Duodenal mucosa (tissue), 2 donors: ENCODE measurements around the gene ZNF628.

ENCODE experiments used
- H3K27ac ChIP-seq: one replicate; pipeline ENCODE4 v1.7.0; 2013; ENCODE audit warnings: low read depth, low read length
- H3K27me3 ChIP-seq, 2 donors: one replicate each; pipeline ENCODE4 v1.7.0; 2013; ENCODE audit warnings: low read length in 2 of 2, control low read depth in 1 of 2; ENCODE audit not compliant: insufficient read depth in 2 of 2, control insufficient read depth in 1 of 2
- H3K36me3 ChIP-seq, 2 donors: one replicate each; pipeline ENCODE4 v1.7.0; 2013; ENCODE audit warnings: low read length in 2 of 2, control low read depth in 1 of 2; ENCODE audit not compliant: insufficient read depth in 2 of 2, control insufficient read depth in 1 of 2
- H3K4me1 ChIP-seq, 2 donors: one replicate each; pipeline ENCODE4 v1.7.0; 2013; ENCODE audit warnings: low read length in 2 of 2, control low read depth in 1 of 2; ENCODE audit not compliant: insufficient read depth in 2 of 2, control insufficient read depth in 1 of 2
- H3K4me3 ChIP-seq, 2 donors: one replicate each; pipeline ENCODE4 v1.7.0; 2013; ENCODE audit warnings: low read length in 2 of 2, low read depth in 1 of 2
- H3K9ac ChIP-seq, 2 donors: one replicate each; pipeline ENCODE4 v1.7.0; 2013; ENCODE audit warnings: low read length in 2 of 2, low read depth in 1 of 2
- H3K9me3 ChIP-seq, 2 donors: one replicate each; pipeline ENCODE4 v1.7.0; 2013; ENCODE audit warnings: low read length in 2 of 2, control low read depth in 1 of 2; ENCODE audit not compliant: control insufficient read depth in 1 of 2

ZNF628 gene

GRCh38 chr19:55464662-55465054, 11.8 kb upstream of the ZNF628 start, which contains the start of gene C19orf85:
Gene C19orf85, minus strand, starts transcription at chr19:55464751. Its CDS starts 197 bp downstream, at chr19:55464554.
- Histone ChIP-seq H3K27ac (no peak within 1 kb of the TSS), H3K9ac (no peak within 1 kb of the TSS), H3K4me3 (no peak within 1 kb of the TSS), H3K27me3 (peaks cover 0 to 4% of the 10 kb centered on the region in 2 donors), H3K9me3 (no peaks in the 10 kb centered on the region), H3K4me1 (peaks cover 12 to 26% of the 10 kb centered on the region in 2 donors), H3K36me3 (no peaks in the 10 kb centered on the region)

DNA sequence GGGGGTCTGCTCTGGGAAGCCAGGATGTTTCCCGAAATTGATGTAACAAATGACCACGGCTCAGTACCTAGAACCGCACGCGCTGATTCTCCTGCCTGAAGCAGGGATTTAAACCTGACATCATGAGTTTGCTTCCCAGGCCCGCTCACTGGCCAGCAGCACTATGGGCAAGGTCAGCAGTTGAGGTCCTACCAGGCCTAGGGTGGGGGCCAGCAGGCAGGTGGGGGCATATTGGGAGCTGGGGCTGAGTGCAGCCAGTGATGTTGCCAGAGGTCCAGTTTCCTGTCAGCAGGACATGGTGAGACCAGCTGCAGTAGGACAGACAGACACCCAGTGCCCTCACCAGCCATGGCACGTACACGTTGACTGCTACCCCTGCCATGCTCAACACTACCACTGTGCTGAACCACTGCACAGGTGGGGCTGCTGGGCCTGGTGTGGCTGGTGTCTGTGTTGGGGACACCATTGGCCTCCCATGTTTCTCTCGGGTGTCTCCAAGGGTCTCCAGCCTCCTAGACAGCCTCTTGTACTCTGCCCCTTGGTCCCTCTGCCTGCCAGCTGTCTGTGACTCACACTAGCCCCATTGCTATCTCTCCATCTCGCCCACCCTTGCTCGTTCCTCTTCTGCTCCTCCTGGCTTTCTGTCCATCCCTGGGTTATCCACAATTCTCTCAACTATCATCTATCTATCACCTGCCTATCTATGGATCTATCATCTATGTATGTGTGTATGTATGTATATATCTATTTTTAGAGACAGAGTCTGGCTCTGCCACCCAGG, 10.8 kb upstream of the ZNF628 start:
- Histone ChIP-seq H3K4me3 (no peak overlapping the region), H3K9ac (no peak overlapping the region), H3K9me3 (no peaks in the 10 kb centered on the region), H3K36me3 (no peaks in the 10 kb centered on the region), H3K27me3 (peaks cover 0 to 4% of the 10 kb centered on the region in 2 donors), H3K4me1 (peaks cover 10 to 16% of the 10 kb centered on the region in 2 donors), H3K27ac (no peak overlapping the region)

GRCh38 chr19:55466241-55466614, 10.2 kb upstream of the ZNF628 start:
- Histone ChIP-seq H3K27ac (no peak overlapping the region), H3K4me3 (no peak overlapping the region), H3K9ac (no peak overlapping the region), H3K36me3 (no peaks in the 10 kb centered on the region), H3K27me3 (peaks cover 0 to 4% of the 10 kb centered on the region in 2 donors), H3K9me3 (no peaks in the 10 kb centered on the region), H3K4me1 (peaks cover 10 to 14% of the 10 kb centered on the region in 2 donors)

GRCh38 chr19:55467236-55468053, 9.0 kb upstream of the ZNF628 start:
- Histone ChIP-seq H3K9ac (peak overlapping the region in 1 of 2 donors; percentile 22), H3K27ac (no peak overlapping the region)

GRCh38 chr19:55468054-55468393, 8.4 kb upstream of the ZNF628 start:
- Histone ChIP-seq H3K27me3 (peaks cover 0 to 4% of the 10 kb centered on the region in 2 donors), H3K4me1 (peaks cover 4 to 13% of the 10 kb centered on the region in 2 donors), H3K36me3 (no peaks in the 10 kb centered on the region), H3K4me3 (no peak overlapping the region), H3K9me3 (no peaks in the 10 kb centered on the region), H3K9ac (peak overlapping the region in 1 of 2 donors; percentile 22), H3K27ac (no peak overlapping the region)

More at GRCh38 chr19:55467236-55468053, 9.0 kb upstream of the ZNF628 start:
- peaks cover 0 to 4% of the 10 kb centered on the region in 2 donors for H3K27me3 ChIP-seq
- H3K4me1 ChIP-seq = peaks cover 4 to 13% of the 10 kb centered on the region in 2 donors
- H3K36me3 ChIP-seq = no peaks in the 10 kb centered on the region
- no peak overlapping the region for H3K4me3 ChIP-seq
- H3K9me3 ChIP-seq = no peaks in the 10 kb centered on the region

DNA sequence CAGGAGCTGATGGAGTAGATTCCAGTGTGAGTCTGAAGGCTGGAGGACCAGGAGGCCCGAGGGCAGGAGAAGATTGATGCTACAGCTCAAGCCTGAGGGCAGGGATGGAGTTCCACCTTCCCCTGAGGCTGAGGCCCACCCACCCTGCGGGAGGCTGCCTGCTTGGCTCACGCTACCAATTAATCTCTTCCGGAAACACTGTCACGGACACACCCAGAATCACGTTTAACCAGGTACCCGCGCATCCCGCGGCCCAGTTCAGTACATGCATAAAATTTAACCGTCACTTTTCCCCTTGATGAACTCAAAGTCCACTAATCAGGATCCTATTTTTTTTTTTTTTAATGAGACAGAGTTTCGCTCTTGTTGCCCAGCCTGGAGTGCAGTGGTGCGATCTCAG, 5.2 kb upstream of the ZNF628 start:
- peaks cover 9 to 19% of the 10 kb centered on the region in 2 donors for H3K4me1 ChIP-seq
- H3K4me3 ChIP-seq = no peak overlapping the region
- no peak overlapping the region for H3K27ac ChIP-seq
- H3K36me3 ChIP-seq = no peaks in the 10 kb centered on the region
- peaks cover 0 to 4% of the 10 kb centered on the region in 2 donors for H3K27me3 ChIP-seq
- H3K9me3 ChIP-seq = no peaks in the 10 kb centered on the region
- no peak overlapping the region for H3K9ac ChIP-seq

DNA sequence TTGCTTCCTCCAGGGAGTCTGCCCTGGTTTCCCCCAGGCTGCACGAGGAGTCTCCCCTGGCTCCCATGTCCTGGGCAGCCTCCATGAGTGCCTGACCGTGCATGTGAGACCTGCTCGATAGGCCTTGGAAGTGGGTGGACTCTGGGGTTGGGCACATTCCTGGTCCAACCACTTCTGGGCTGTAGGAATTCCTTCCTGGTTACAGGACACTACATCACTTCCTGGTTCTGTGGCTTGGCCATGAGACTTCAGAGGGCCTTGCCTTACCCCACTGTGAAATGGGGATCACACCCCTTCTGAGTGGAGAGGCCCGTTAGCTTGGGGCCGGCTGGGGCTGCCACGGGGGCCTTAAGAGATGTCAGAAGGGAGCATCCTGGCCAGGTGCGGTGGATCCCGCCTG, 4.0 kb upstream of the ZNF628 start:
- Histone ChIP-seq H3K36me3 (no peaks in the 10 kb centered on the region), H3K4me3 (no peak overlapping the region), H3K27ac (no peak overlapping the region), H3K27me3 (no peaks in the 10 kb centered on the region), H3K9ac (no peak overlapping the region), H3K9me3 (no peaks in the 10 kb centered on the region), H3K4me1 (peaks cover 11 to 18% of the 10 kb centered on the region in 2 donors)

GRCh38 chr19:55473225-55474012, 3.0 kb upstream of the ZNF628 start:
- peaks cover 11 to 16% of the 10 kb centered on the region in 2 donors for H3K4me1 ChIP-seq

DNA sequence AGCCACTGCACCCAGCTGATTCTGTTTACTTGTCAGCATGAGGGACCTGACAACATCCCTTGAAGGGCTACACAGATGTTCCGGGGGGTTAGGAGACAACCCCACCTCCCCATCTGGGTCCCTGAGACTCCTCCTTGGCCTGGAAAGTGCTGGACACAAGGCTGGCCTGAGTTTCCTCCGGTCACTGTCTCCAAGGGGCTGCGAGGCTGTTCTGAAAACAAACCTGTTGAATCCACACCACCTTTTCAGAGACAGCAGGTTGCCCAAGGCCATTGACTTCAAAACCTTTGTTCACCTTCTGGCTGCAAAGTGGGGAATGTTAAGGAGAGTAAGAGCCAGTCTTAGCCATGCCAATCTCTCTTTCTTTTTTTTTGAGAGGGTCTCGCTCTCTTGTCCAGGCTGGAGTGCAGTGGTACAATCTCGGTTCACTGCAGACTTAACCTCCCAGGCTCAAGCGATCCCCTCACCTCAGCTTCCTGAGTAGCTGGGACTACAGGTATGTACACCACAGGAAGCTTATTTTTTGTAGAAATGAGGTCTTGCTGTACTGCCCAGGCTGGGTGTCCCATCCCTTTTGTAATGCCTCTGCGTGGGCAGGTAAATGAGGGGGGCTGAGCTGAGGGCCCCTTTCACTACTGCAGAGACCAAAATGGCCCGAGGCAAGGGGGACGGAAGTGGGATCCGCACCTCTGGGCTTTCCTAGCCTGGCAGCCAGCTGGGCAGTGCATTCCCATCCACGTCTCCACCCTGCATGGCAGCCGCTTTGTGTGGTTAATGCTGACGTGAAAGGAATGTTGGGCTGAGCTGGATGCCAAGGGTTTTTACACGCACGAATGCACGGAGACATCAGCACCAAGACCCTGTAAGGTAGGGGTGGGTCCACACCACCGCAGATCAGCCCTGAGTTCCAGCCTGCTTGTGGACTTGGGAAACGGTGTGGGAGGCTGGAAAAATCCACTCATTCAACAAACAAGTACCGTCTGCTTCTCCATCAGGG, 1.9 kb upstream of the ZNF628 start:
- Histone ChIP-seq H3K9me3 (no peaks in the 10 kb centered on the region), H3K36me3 (no peaks in the 10 kb centered on the region), H3K4me3 (no peak overlapping the region), H3K27me3 (no peaks in the 10 kb centered on the region), H3K9ac (no peak overlapping the region), H3K27ac (no peak overlapping the region), H3K4me1 (peaks cover 11 to 16% of the 10 kb centered on the region in 2 donors)

More at GRCh38 chr19:55473225-55474012, 3.0 kb upstream of the ZNF628 start:
- no peak overlapping the region for H3K27ac ChIP-seq
- H3K4me3 ChIP-seq = no peak overlapping the region
- no peaks in the 10 kb centered on the region for H3K27me3 ChIP-seq
- H3K36me3 ChIP-seq = no peaks in the 10 kb centered on the region
- no peak overlapping the region for H3K9ac ChIP-seq
- H3K9me3 ChIP-seq = no peaks in the 10 kb centered on the region
